ENCODE results near the gene CHIT1. TPM values are rescaled to one million over a fixed set of nuclear protein-coding genes. Genes with fewer than 3 reads are reported as not detected.

CHIT1 gene
- total RNA-seq, 2 experiments from 2014 or later = 0.15 to 0.55 TPM

DNA sequence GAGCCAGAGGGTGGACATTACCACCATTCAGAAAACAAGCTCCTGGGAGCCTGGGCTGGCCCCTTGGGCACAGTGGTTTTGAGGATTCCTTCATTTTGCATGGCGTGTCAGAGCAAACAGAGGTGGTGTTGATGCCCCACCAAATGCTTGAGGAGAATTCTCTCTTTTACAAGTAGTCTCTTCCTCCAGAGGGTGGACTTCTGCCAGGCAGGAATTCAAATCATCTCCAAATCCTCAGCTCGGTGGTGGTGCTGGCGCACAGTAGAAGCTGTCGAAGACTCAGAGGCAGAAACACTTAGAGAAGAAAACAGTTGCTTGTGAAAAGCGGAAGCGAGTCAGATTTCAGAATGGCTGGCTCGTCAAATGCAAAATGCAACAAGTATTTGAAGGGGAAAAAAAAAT lies 39.5 kb downstream of the CHIT1 start:
- H3K27me3 Mint-ChIP-seq = peaks cover 21% of the 10 kb centered on the region
- ChIA-PET CTCF (no interaction called here), POLR2A (interaction anchor here (1.3 kb wide), 1 partner anchor 11 kb away, joined by 3 read pairs; no protein-coding TSS in a partner anchor)
- H3K27ac Mint-ChIP-seq = no peak overlapping the region
- H3K4me1 Mint-ChIP-seq = no peaks in the 10 kb centered on the region
- no peak overlapping the region for H3K4me3 Mint-ChIP-seq
- H3K9me3 Mint-ChIP-seq = no peaks in the 10 kb centered on the region
- DNase-seq = no peak
- no peaks in the 10 kb centered on the region for H3K36me3 Mint-ChIP-seq (ENCODE audit: low read depth)

GRCh38 chr1:203188686-203189232 lies 40.7 kb downstream of the CHIT1 start:
- DNase-seq = no peak
- Mint-ChIP-seq H3K9me3 (no peaks in the 10 kb centered on the region), H3K4me1 (no peaks in the 10 kb centered on the region), H3K27me3 (peaks cover 21% of the 10 kb centered on the region), H3K4me3 (no peak overlapping the region), H3K27ac (no peak overlapping the region), H3K36me3 (ENCODE audit: low read depth) (no peaks in the 10 kb centered on the region)
- ChIA-PET CTCF (no interaction called here), POLR2A (no interaction called here)

GRCh38 chr1:203187689-203188264 lies 41.7 kb downstream of the CHIT1 start:
- DNase-seq = no peak
- Mint-ChIP-seq H3K4me1 (no peaks in the 10 kb centered on the region), H3K36me3 (ENCODE audit: low read depth) (no peaks in the 10 kb centered on the region), H3K4me3 (no peak overlapping the region), H3K27ac (no peak overlapping the region), H3K27me3 (peaks cover 21% of the 10 kb centered on the region), H3K9me3 (no peaks in the 10 kb centered on the region)
- ChIA-PET CTCF (no interaction called here), POLR2A (no interaction called here)

- peaks cover 21% of the 10 kb centered on the region for H3K27me3 Mint-ChIP-seq
- no peaks in the 10 kb centered on the region for H3K4me1 Mint-ChIP-seq
- H3K27ac Mint-ChIP-seq = no peak overlapping the region
- no peaks in the 10 kb centered on the region for H3K9me3 Mint-ChIP-seq
- no peak overlapping the region for H3K4me3 Mint-ChIP-seq
- ChIA-PET CTCF (no interaction called here), POLR2A (no interaction called here)
- no peak for DNase-seq
- H3K36me3 Mint-ChIP-seq (ENCODE audit: low read depth) = no peaks in the 10 kb centered on the region
These were observed 42.2 kb downstream of the CHIT1 start for GRCh38 chr1:203187304-203187685.

GRCh38 chr1:203186446-203187303 lies 42.8 kb downstream of the CHIT1 start, which contains the start of gene CHI3L1:
TSS of gene CHI3L1 (minus strand) at chr1:203186704. CDS start at chr1:203186623, 81 bp downstream.
- Mint-ChIP-seq H3K27ac (no peak within 1 kb of the TSS), H3K36me3 (ENCODE audit: low read depth) (no peaks in the 10 kb centered on the region), H3K4me3 (no peak within 1 kb of the TSS), H3K9me3 (no peaks in the 10 kb centered on the region), H3K27me3 (peaks cover 21% of the 10 kb centered on the region), H3K4me1 (no peaks in the 10 kb centered on the region)
- no peak for DNase-seq
- ChIA-PET CTCF (interaction anchor here (1.0 to 1.9 kb wide), 2 partner anchors 14 to 30 kb away, joined by 3 to 7 read pairs; no protein-coding TSS in a partner anchor), POLR2A (no interaction called here)

GRCh38 chr1:203186091-203186445 lies 43.4 kb downstream of the CHIT1 start:
- no peaks in the 10 kb centered on the region for H3K9me3 Mint-ChIP-seq
- POLR2A ChIA-PET = no interaction called here
- H3K4me1 Mint-ChIP-seq = no peaks in the 10 kb centered on the region
- CTCF ChIA-PET = interaction anchor here (1.0 to 1.9 kb wide), 2 partner anchors 14 to 30 kb away, joined by 3 to 7 read pairs; no protein-coding TSS in a partner anchor
- no peak for DNase-seq
- peaks cover 18% of the 10 kb centered on the region for H3K27me3 Mint-ChIP-seq
- H3K4me3 Mint-ChIP-seq = no peak overlapping the region
- H3K36me3 Mint-ChIP-seq (ENCODE audit: low read depth) = no peaks in the 10 kb centered on the region
- no peak overlapping the region for H3K27ac Mint-ChIP-seq

DNA sequence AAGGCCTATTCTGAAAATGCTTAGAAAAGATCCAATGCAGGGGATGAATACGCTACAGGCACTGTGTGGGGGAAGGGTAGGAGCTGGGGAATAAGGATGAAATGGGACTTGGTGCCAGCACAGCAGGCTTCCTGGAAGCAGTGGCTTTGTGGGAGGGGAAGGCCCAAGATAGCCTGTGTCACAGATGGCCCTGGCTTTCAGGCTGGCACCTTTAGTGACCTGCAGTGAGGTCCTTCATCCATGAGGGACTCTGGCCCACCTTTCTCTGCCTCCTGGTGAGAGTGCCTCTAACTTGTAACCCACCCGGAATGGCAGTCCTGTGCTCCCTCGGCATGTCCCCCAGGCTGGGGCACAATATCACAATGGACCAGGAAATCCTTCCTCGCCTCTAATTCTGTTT lies 43.9 kb downstream of the CHIT1 start:
- DNase-seq = no peak
- ChIA-PET POLR2A (no interaction called here), CTCF (interaction anchor here (1.0 to 1.9 kb wide), 2 partner anchors 13 to 31 kb away, joined by 3 to 7 read pairs; no protein-coding TSS in a partner anchor)
- Mint-ChIP-seq H3K4me3 (no peak overlapping the region), H3K27me3 (peaks cover 18% of the 10 kb centered on the region), H3K36me3 (ENCODE audit: low read depth) (no peaks in the 10 kb centered on the region), H3K9me3 (no peaks in the 10 kb centered on the region), H3K27ac (no peak overlapping the region), H3K4me1 (no peaks in the 10 kb centered on the region)

GRCh38 chr1:203185061-203185461 lies 44.4 kb downstream of the CHIT1 start:
- ChIA-PET CTCF (interaction anchor here (1.9 kb wide), 1 partner anchor 13 kb away, joined by 7 read pairs; no protein-coding TSS in a partner anchor), POLR2A (no interaction called here)
- no peak overlapping the region for H3K4me3 Mint-ChIP-seq
- no peaks in the 10 kb centered on the region for H3K9me3 Mint-ChIP-seq
- DNase-seq = no peak
- peaks cover 18% of the 10 kb centered on the region for H3K27me3 Mint-ChIP-seq
- no peak overlapping the region for H3K27ac Mint-ChIP-seq
- H3K4me1 Mint-ChIP-seq = no peaks in the 10 kb centered on the region
- no peaks in the 10 kb centered on the region for H3K36me3 Mint-ChIP-seq (ENCODE audit: low read depth)

DNA sequence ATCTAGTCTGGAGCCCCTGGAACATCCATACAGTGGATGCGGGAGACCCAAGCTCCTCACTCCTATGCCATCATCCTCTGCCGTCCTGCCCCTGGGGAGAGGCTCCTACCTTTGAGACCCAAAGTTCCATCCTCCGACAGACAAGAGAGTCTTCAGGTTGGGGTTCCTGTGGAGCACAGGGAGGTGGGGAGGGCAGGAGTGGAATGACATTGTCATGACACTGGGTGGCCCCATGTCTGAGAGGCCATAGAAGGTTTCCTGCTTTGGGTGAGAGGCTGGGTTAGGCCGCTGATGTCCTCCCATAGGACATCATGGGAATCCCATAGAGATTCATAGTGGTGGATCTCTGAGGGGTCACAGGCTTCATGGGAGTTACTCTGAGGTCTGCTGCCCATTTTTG lies 45.0 kb downstream of the CHIT1 start:
- POLR2A ChIA-PET = no interaction called here
- H3K36me3 Mint-ChIP-seq (ENCODE audit: low read depth) = no peaks in the 10 kb centered on the region
- CTCF ChIA-PET = interaction anchor here (1.9 kb wide), 1 partner anchor 12 kb away, joined by 7 read pairs; no protein-coding TSS in a partner anchor

DNA sequence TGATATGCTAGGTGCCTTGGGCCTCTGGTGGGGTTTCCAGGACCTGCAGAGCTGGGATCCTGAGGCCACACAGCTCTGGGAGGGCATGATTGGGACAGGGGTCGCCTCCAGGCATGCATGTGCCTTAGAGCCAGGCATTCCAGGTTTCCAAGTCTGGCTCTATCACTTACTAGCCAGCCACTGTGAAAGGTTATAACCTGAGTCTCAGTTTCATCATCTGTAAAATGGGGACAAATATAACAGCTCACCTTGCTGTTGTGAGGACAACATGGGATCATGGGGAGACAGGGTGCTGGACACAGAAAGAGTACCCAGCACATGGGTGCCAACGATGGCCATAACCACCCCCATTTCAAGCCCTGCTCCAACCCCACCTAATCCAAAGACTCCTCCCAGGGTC lies 45.6 kb downstream of the CHIT1 start:
- DNase-seq = no peak
- Mint-ChIP-seq H3K36me3 (ENCODE audit: low read depth) (no peaks in the 10 kb centered on the region), H3K27me3 (peaks cover 13% of the 10 kb centered on the region), H3K27ac (no peak overlapping the region), H3K9me3 (no peaks in the 10 kb centered on the region), H3K4me3 (no peak overlapping the region), H3K4me1 (no peaks in the 10 kb centered on the region)
- ChIA-PET CTCF (no interaction called here), POLR2A (no interaction called here)

More for the DNA sequence above, 45.0 kb downstream of the CHIT1 start:
- H3K4me1 Mint-ChIP-seq = no peaks in the 10 kb centered on the region
- no peak for DNase-seq
- H3K27me3 Mint-ChIP-seq = peaks cover 16% of the 10 kb centered on the region
- no peak overlapping the region for H3K4me3 Mint-ChIP-seq
- no peaks in the 10 kb centered on the region for H3K9me3 Mint-ChIP-seq
- no peak overlapping the region for H3K27ac Mint-ChIP-seq

GRCh38 chr1:203182387-203182953 lies 47.0 kb downstream of the CHIT1 start:
- Mint-ChIP-seq H3K4me3 (no peak overlapping the region), H3K4me1 (no peaks in the 10 kb centered on the region), H3K36me3 (ENCODE audit: low read depth) (no peaks in the 10 kb centered on the region), H3K27me3 (peaks cover 6% of the 10 kb centered on the region), H3K27ac (no peak overlapping the region), H3K9me3 (no peaks in the 10 kb centered on the region)
- DNase-seq = no peak
- ChIA-PET POLR2A (no interaction called here), CTCF (interaction anchor here (1.1 kb wide), 1 partner anchor 10 kb away, joined by 3 read pairs; no protein-coding TSS in a partner anchor)

DNA sequence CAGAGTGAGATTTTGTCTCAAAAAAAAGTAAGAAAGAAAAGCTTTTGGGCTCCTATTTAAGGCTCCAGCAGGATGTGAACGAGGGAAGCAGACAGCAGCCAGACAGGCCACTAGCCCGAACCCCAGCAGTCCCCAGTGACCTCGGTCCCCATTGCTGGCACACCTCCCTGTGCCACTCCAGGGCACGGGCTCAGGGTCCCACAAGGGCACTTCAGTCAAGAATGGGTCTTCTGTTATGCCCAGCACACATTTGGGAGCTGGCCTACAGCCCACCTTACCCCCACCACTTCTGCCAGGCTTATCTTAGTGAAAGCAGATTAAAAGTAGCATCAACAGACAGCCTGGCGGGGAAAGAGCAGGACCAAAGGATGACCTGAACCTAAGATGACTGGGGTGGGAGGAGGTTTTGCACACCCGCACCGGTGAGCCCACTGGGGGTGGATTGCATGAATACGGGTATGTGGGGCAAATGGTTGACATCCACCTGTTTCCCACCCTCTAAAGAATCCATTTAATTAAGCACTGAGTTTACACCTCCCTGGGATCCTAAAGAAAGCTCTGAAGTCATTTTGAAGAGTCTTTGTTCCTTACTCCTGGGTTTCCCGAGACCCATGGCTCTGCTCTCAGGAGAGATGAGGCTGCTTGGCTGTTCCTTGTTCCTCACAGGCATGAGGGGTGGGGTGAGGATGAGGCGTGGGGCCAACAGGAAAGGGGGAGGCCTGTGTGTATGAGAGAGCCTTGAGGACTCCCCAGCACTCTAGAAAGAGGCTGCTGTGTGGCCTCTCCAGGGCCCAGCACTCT lies 47.7 kb downstream of the CHIT1 start:
- POLR2A ChIA-PET = interaction anchor here (1.1 kb wide), 1 partner anchor 19 kb away, joined by 3 read pairs; no protein-coding TSS in a partner anchor
- Mint-ChIP-seq H3K4me1 (no peaks in the 10 kb centered on the region), H3K4me3 (no peak overlapping the region), H3K27ac (no peak overlapping the region), H3K9me3 (no peaks in the 10 kb centered on the region), H3K27me3 (peaks cover 3% of the 10 kb centered on the region), H3K36me3 (ENCODE audit: low read depth) (no peaks in the 10 kb centered on the region)
- CTCF ChIA-PET = no interaction called here
- DNase-seq = no peak
